WTC11 (cell line): Measurements from ENCODE around the gene DGKG. TPM values are rescaled to one million over a fixed set of nuclear protein-coding genes. Genes with fewer than 3 reads are reported as not detected.

ENCODE experiments used
- ATAC-seq: fragments of 200-7000 bp; cut with Tn5 transposase; 2 replicates; pipeline ENCODE4 v1.10.0; 2021; ENCODE audit warnings: mild to moderate bottlenecking, moderate library complexity
- CTCF ChIA-PET: fragments of 300-600 bp; sonication (Branson Sonifier 250); formaldehyde crosslinking; loops from one replicate; lab custom pipeline; 2021; ENCODE audit warnings: antibody characterized with exemption; lab: Charles Lee
- POLR2A ChIA-PET: fragments of 350-600 bp; sonication (Branson Sonifier 250); formaldehyde crosslinking; loops from one replicate; lab custom pipeline; 2021; ENCODE audit warnings: antibody characterized with exemption; lab: Charles Lee
- DNase-seq: peaks from one replicate; pipeline ENCODE4 v3.0.0; 2021; ENCODE audit warnings: low spot score
- H3K27ac Mint-ChIP-seq: 2 replicates; pipeline ENCODE4 v1.8.0; 2021; ENCODE audit warnings: mixed read lengths
- H3K27me3 Mint-ChIP-seq: 2 replicates; pipeline ENCODE4 v1.8.0; 2021; ENCODE audit warnings: low read depth, mild to moderate bottlenecking, moderate library complexity, mixed read lengths
- H3K36me3 Mint-ChIP-seq: 2 replicates; pipeline ENCODE4 v1.8.0; 2021; ENCODE audit warnings: mixed read lengths
- H3K4me1 Mint-ChIP-seq: 2 replicates; pipeline ENCODE4 v1.8.0; 2022; ENCODE audit warnings: mixed read lengths
- H3K4me3 Mint-ChIP-seq: 2 replicates; pipeline ENCODE4 v1.8.0; 2021; ENCODE audit warnings: mild to moderate bottlenecking, moderate library complexity, mixed read lengths
- H3K9me3 Mint-ChIP-seq: 2 replicates; pipeline ENCODE4 v1.8.0; 2021; ENCODE audit warnings: mixed read lengths
- AFF4 ChIP-seq: sonication (generic); formaldehyde crosslinking; IDR thresholded peaks from 2 replicates; pipeline ENCODE4 v1.8.1; 2023; ENCODE audit warnings: mild to moderate bottlenecking, missing genetic modification reagents, borderline replicate concordance
- AR ChIP-seq: fragments of 250-450 bp; sonication (Bioruptor Pico); IDR thresholded peaks from 2 replicates; pipeline ENCODE4 v1.9.0; 2021; ENCODE audit warnings: mild to moderate bottlenecking
- CTCF ChIP-seq: fragments of 200-600 bp; IDR thresholded peaks from 2 replicates; pipeline ENCODE4 v1.8.0; 2022; ENCODE audit warnings: antibody characterized with exemption
- EMX1 ChIP-seq: fragments of 250-450 bp; sonication (Bioruptor Pico); IDR thresholded peaks from 2 replicates; pipeline ENCODE4 v1.8.0; 2021; ENCODE audit warnings: mild to moderate bottlenecking
- ERG ChIP-seq: fragments of 250-450 bp; sonication (Bioruptor Pico); IDR thresholded peaks from 2 replicates; pipeline ENCODE4 v1.8.0; 2021; ENCODE audit warnings: mild to moderate bottlenecking
- FOXP1 ChIP-seq: sonication (generic); formaldehyde crosslinking; IDR thresholded peaks from 2 replicates; pipeline ENCODE4 v1.8.0; 2022; ENCODE audit warnings: missing genetic modification reagents, mild to moderate bottlenecking, moderate library complexity, borderline replicate concordance
- FOXP4 ChIP-seq: sonication (generic); formaldehyde crosslinking; IDR thresholded peaks from 2 replicates; pipeline ENCODE4 v1.8.0; 2022; ENCODE audit warnings: mild to moderate bottlenecking, missing genetic modification reagents
- GABPB1 ChIP-seq: sonication (generic); formaldehyde crosslinking; IDR thresholded peaks from 2 replicates; pipeline ENCODE4 v1.8.1; 2023; ENCODE audit warnings: mild to moderate bottlenecking, missing genetic modification reagents
- MXD4 ChIP-seq: fragments of 250-450 bp; sonication (Bioruptor Pico); IDR thresholded peaks from 2 replicates; pipeline ENCODE4 v1.8.0; 2021; ENCODE audit warnings: mild to moderate bottlenecking, moderate library complexity, borderline replicate concordance
- NFATC4 ChIP-seq: fragments of 250-450 bp; sonication (Bioruptor Pico); IDR thresholded peaks from 2 replicates; pipeline ENCODE4 v1.9.0; 2021; ENCODE audit warnings: mild to moderate bottlenecking
- TCF7 ChIP-seq: sonication (generic); formaldehyde crosslinking; IDR thresholded peaks from 2 replicates; pipeline ENCODE4 v1.8.0; 2022; ENCODE audit warnings: mild to moderate bottlenecking, low read depth, missing genetic modification reagents, moderate library complexity
- USF2 ChIP-seq: sonication (generic); formaldehyde crosslinking; IDR thresholded peaks from 2 replicates; pipeline ENCODE4 v1.8.1; 2023; ENCODE audit warnings: mild to moderate bottlenecking, missing genetic modification reagents, moderate library complexity
- ZNF263 ChIP-seq: sonication (generic); formaldehyde crosslinking; IDR thresholded peaks from 2 replicates; pipeline ENCODE4 v1.8.1; 2022; ENCODE audit warnings: low read depth, mild to moderate bottlenecking, moderate library complexity, missing genetic modification reagents
- ZNF423 ChIP-seq: fragments of 250-450 bp; sonication (Bioruptor Pico); IDR thresholded peaks from 2 replicates; pipeline ENCODE4 v2.1.2; 2022; ENCODE audit warnings: mild to moderate bottlenecking, moderate library complexity
- ZNF425 ChIP-seq: fragments of 250-450 bp; sonication (Bioruptor Pico); conservative IDR thresholded peaks from 2 replicates; pipeline ENCODE4 v1.9.0; 2021; ENCODE audit warnings: mild to moderate bottlenecking
- ZSCAN18 ChIP-seq: fragments of 250-450 bp; sonication (Bioruptor Pico); IDR thresholded peaks from 2 replicates; pipeline ENCODE4 v2.1.2; 2022; ENCODE audit warnings: mild to moderate bottlenecking, moderate library complexity
- total RNA-seq: library from RNA; stranded (reverse); gene quantifications from 3 replicates; pipeline ENCODE4 v1.2.3, GENCODE V29; 2021

The DGKG gene
- total RNA-seq, 1 experiment from 2014 or later = 0.92 TPM

- CTCF ChIA-PET = interaction anchor here (0.5 to 3.1 kb wide), 8 partner anchors 11 to 432 kb away, joined by 3 to 14 read pairs (median 4); no protein-coding TSS in a partner anchor
Observed at GRCh38 chr3:186220365-186220764, 141.7 kb downstream of the DGKG start.

GRCh38 chr3:186219211-186219638 lies 142.8 kb downstream of the DGKG start:
- H3K27ac Mint-ChIP-seq = no peak overlapping the region
- TF ChIP-seq GABPB1 (CRISPR knock-in tag) (no peak), USF2 (CRISPR knock-in tag) (no peak), CTCF (no peak), ZSCAN18 (CRISPR knock-in tag) (no peak), NFATC4 (no peak), AR (CRISPR knock-in tag) (no peak), ZNF263 (CRISPR knock-in tag) (no peak), EMX1 (CRISPR knock-in tag) (no peak), ZNF425 (no peak), AFF4 (CRISPR knock-in tag) (no peak)

More at GRCh38 chr3:186220365-186220764, 141.7 kb downstream of the DGKG start:
- Mint-ChIP-seq H3K4me3 (no peak overlapping the region), H3K27ac (no peak overlapping the region), H3K36me3 (no peaks in the 10 kb centered on the region), H3K4me1 (peaks cover 32% of the 10 kb centered on the region), H3K27me3 (no peaks in the 10 kb centered on the region), H3K9me3 (no peaks in the 10 kb centered on the region)
- ATAC-seq (no peak), DNase-seq (no peak)
- POLR2A ChIA-PET = no interaction called here
- TF ChIP-seq FOXP1 = no peak
- no peak for TF ChIP-seq MXD4 (CRISPR knock-in tag)
- no peak for TF ChIP-seq ERG (CRISPR knock-in tag)
- no peak for TF ChIP-seq TCF7
- TF ChIP-seq ZNF423 (CRISPR knock-in tag) = no peak
- TF ChIP-seq FOXP4 (CRISPR knock-in tag) = no peak

More at GRCh38 chr3:186219211-186219638, 142.8 kb downstream of the DGKG start:
- ChIA-PET POLR2A (no interaction called here), CTCF (interaction anchor here (0.7 to 3.1 kb wide), 14 partner anchors 9 to 542 kb away, joined by 3 to 14 read pairs (median 4); no protein-coding TSS in a partner anchor)
- DNase-seq (no peak), ATAC-seq (peak; percentile 23; the same call in 1 of the 2 replicates)
- no peaks in the 10 kb centered on the region for H3K27me3 Mint-ChIP-seq
- no peak overlapping the region for H3K4me3 Mint-ChIP-seq
- peaks cover 37% of the 10 kb centered on the region for H3K4me1 Mint-ChIP-seq
- no peaks in the 10 kb centered on the region for H3K36me3 Mint-ChIP-seq
- H3K9me3 Mint-ChIP-seq = no peaks in the 10 kb centered on the region
